Trophoblast cell (in vitro differentiated cells and primary cell): Measurements from ENCODE around the gene GNAS.

Experiments
- DNase-seq, 2 donors: peaks; one replicate each; pipeline ENCODE4 v3.0.0-alpha.2; 2016
- H2AFZ ChIP-seq: 2 replicates; pipeline ENCODE4 v1.6.1; 2013; ENCODE audit warnings: low read length, moderate library complexity, mild to moderate bottlenecking; ENCODE audit not compliant: insufficient read depth, poor library complexity
- H2AK5ac ChIP-seq: 2 replicates; pipeline ENCODE4 v1.6.1; 2013; ENCODE audit warnings: mild to moderate bottlenecking, low read length
- H2BK120ac ChIP-seq: 2 replicates; pipeline ENCODE4 v1.6.1; 2013; ENCODE audit warnings: low read length, mild to moderate bottlenecking, moderate library complexity; ENCODE audit not compliant: insufficient read depth, poor library complexity
- H2BK12ac ChIP-seq: 2 replicates; pipeline ENCODE4 v1.6.1; 2013; ENCODE audit warnings: mild to moderate bottlenecking, low read length, moderate library complexity
- H2BK5ac ChIP-seq: 2 replicates; pipeline ENCODE4 v1.6.1; 2013; ENCODE audit warnings: low read length, low read depth, moderate library complexity, mild to moderate bottlenecking; ENCODE audit not compliant: poor library complexity
- H3K14ac ChIP-seq: 2 replicates; pipeline ENCODE4 v1.6.1; 2013; ENCODE audit warnings: mild to moderate bottlenecking, low read length
- H3K18ac ChIP-seq: 2 replicates; pipeline ENCODE4 v1.6.1; 2013; ENCODE audit warnings: mild to moderate bottlenecking, low read length
- H3K23ac ChIP-seq: 2 replicates; pipeline ENCODE4 v1.6.1; 2013; ENCODE audit warnings: low read length
- H3K27ac ChIP-seq: 2 replicates; pipeline ENCODE4 v1.5.1; 2013; ENCODE audit warnings: low read depth, mild to moderate bottlenecking, inconsistent platforms, low read length, moderate library complexity
- H3K27me3 ChIP-seq: 2 replicates; pipeline ENCODE4 v1.6.1; 2013; ENCODE audit warnings: inconsistent platforms, mild to moderate bottlenecking, low read length, moderate library complexity; ENCODE audit not compliant: insufficient read depth
- H3K36me3 ChIP-seq, 2 experiments: 1 replicate in 1 of 2; 2 replicates in 1 of 2; pipeline ENCODE4 v1.6.1; 2013; ENCODE audit warnings: low read length in 2 of 2, mild to moderate bottlenecking in 2 of 2, moderate library complexity in 1 of 2; ENCODE audit not compliant: insufficient read depth in 2 of 2, control insufficient read depth in 1 of 2
- H3K4ac ChIP-seq: 2 replicates; pipeline ENCODE4 v1.6.1; 2013; ENCODE audit warnings: low read depth, mild to moderate bottlenecking, low read length, moderate library complexity
- H3K4me1 ChIP-seq, 2 experiments: 1 replicate in 1 of 2; 2 replicates in 1 of 2; pipeline ENCODE4 v1.6.1; 2013; ENCODE audit warnings: low read length in 2 of 2, mild to moderate bottlenecking in 2 of 2, moderate library complexity in 1 of 2; ENCODE audit not compliant: insufficient read depth in 2 of 2, control insufficient read depth in 1 of 2
- H3K4me2 ChIP-seq: 2 replicates; pipeline ENCODE4 v1.6.1; 2013; ENCODE audit warnings: inconsistent platforms, mild to moderate bottlenecking, low read length, moderate library complexity
- H3K4me3 ChIP-seq: 2 replicates; pipeline ENCODE4 v1.5.1; 2013; ENCODE audit warnings: mild to moderate bottlenecking, low read depth, low read length, inconsistent platforms
- H3K79me1 ChIP-seq: one replicate; pipeline ENCODE4 v1.6.1; 2013; ENCODE audit warnings: low read length
- H3K79me2 ChIP-seq: 2 replicates; pipeline ENCODE4 v1.6.1; 2013; ENCODE audit warnings: low read length, mild to moderate bottlenecking; ENCODE audit not compliant: control insufficient read depth, insufficient read depth, poor library complexity
- H3K9ac ChIP-seq: 2 replicates; pipeline ENCODE4 v1.6.1; 2013; ENCODE audit warnings: mild to moderate bottlenecking, low read length
- H3K9me3 ChIP-seq: 2 replicates; pipeline ENCODE4 v1.6.1; 2013; ENCODE audit warnings: low read depth, mild to moderate bottlenecking, control low read depth, inconsistent platforms, low read length; ENCODE audit not compliant: insufficient read depth
- H4K12ac ChIP-seq: 2 replicates; pipeline ENCODE4 v1.6.1; 2013; ENCODE audit warnings: low read depth, mild to moderate bottlenecking, low read length, moderate library complexity
- H4K8ac ChIP-seq: 2 replicates; pipeline ENCODE4 v1.6.1; 2013; ENCODE audit warnings: low read depth, mild to moderate bottlenecking, low read length, moderate library complexity
- H4K91ac ChIP-seq: one replicate; pipeline ENCODE4 v1.6.1; 2013; ENCODE audit warnings: low read depth, mild to moderate bottlenecking, low read length, moderate library complexity
- WGBS: extraction: QIAGEN DNeasy Blood & Tissue Kit; methylation state at CpG from one replicate; pipeline ENCODE4 v1.1.7; 2013; ENCODE audit warnings: missing lambda C conversion rate; ENCODE audit not compliant: insufficient read length, insufficient coverage; ENCODE audit errors: extremely low coverage; 5-methylcytosine and 5-hydroxymethylcytosine counted together

The GNAS gene

DNA sequence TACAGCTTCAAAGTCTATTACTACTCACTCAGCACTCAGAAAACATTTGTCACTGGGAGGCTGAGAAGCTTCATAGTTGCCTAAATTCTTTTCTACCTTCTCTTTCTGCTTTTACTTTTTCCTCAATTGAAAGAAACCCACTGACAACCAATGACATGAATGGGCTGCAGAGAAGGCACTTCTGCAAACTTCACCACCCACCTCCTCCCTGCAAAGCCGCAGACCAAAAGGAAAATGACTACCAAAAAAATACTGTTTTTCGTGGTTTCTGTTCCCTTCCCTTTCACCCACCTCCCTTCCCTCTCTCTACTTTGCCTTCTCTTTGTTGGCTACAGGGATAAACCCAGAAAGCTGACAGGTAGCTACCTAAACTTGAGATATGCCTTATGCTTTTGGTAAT is 5.1 kb upstream of the GNAS start:
- Histone ChIP-seq H3K4ac (no peak overlapping the region), H4K12ac (no peak overlapping the region), H4K8ac (no peak overlapping the region), H3K4me2 (no peak overlapping the region), H3K9ac (no peak overlapping the region), H3K14ac (no peak overlapping the region), H2BK12ac (no peak overlapping the region), H2BK120ac (no peak overlapping the region), H2AK5ac (no peak overlapping the region), H3K18ac (no peak overlapping the region), H3K79me1 (no peaks in the 10 kb centered on the region), H3K4me3 (no peak overlapping the region), H2AFZ (no peak overlapping the region), H3K4me1 (peaks cover 6% of the 10 kb centered on the region in 2 experiments), H3K27ac (no peak overlapping the region), H3K9me3 (peaks cover 11% of the 10 kb centered on the region), H3K36me3 (no peaks in the 10 kb centered on the region), H3K79me2 (peaks cover 5% of the 10 kb centered on the region), H3K27me3 (peaks cover 17% of the 10 kb centered on the region), H2BK5ac (no peak overlapping the region), H3K23ac (no peak overlapping the region), H4K91ac (no peak overlapping the region)
- no peak for DNase-seq
- WGBS, result no CpG with 5 or more reads among the region's 2 CpGs

DNA sequence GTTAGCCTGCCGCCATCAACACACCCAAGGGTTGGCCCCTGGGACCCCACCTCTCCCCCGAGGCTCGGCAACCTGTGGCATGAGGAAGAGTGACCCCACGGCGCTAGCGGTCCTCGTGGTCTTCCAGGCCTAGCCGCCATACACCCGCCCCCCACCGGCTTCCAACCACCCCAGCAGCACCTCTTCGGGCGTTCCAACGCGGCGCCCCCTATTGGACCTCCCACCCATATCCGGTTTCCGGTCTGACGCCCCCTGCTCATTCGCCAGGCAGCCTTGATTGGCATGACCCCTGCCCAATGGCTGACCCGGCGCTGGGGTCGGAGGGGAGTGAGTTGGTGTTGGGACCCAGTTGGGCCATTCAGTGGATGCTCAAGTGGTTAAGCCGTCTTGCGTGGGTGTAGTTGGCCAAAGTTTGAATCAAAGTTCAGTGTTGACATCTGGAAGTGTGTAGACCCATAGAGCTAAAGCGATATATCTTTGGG is 1.8 kb upstream of the GNAS start, which contains the start of gene GNAS-AS1:
GNAS-AS1 (minus strand) TSS at position 210 of the 482 bp plus-strand sequence.
- Histone ChIP-seq H2BK120ac (peak within 1 kb of the TSS; percentile 68), H3K4me2 (peak within 1 kb of the TSS; percentile 70), H2BK12ac (no peak within 1 kb of the TSS), H3K4me3 (peak within 1 kb of the TSS; percentile 80), H2BK5ac (no peak within 1 kb of the TSS), H3K4ac (peak within 1 kb of the TSS; percentile 72), H3K79me2 (peaks cover 5% of the 10 kb centered on the region), H2AFZ (peak within 1 kb of the TSS; percentile 37), H2AK5ac (no peak within 1 kb of the TSS), H3K27ac (no peak within 1 kb of the TSS), H4K8ac (peak within 1 kb of the TSS; percentile 80), H3K27me3 (peaks cover 25% of the 10 kb centered on the region), H3K4me1 (peaks cover 10 to 14% of the 10 kb centered on the region in 2 experiments), H3K79me1 (peaks cover 7% of the 10 kb centered on the region), H3K18ac (peak within 1 kb of the TSS; percentile 73), H3K14ac (peak within 1 kb of the TSS; percentile 88), H4K91ac (peak within 1 kb of the TSS; percentile 70), H3K9me3 (peaks cover 14% of the 10 kb centered on the region), H3K36me3 (no peaks in the 10 kb centered on the region), H3K23ac (no peak within 1 kb of the TSS), H3K9ac (peak within 1 kb of the TSS; percentile 54), H4K12ac (peak within 1 kb of the TSS; percentile 9)
- no CpG with 5 or more reads among the region's 25 CpGs for WGBS
- DNase-seq, result no peak

DNA sequence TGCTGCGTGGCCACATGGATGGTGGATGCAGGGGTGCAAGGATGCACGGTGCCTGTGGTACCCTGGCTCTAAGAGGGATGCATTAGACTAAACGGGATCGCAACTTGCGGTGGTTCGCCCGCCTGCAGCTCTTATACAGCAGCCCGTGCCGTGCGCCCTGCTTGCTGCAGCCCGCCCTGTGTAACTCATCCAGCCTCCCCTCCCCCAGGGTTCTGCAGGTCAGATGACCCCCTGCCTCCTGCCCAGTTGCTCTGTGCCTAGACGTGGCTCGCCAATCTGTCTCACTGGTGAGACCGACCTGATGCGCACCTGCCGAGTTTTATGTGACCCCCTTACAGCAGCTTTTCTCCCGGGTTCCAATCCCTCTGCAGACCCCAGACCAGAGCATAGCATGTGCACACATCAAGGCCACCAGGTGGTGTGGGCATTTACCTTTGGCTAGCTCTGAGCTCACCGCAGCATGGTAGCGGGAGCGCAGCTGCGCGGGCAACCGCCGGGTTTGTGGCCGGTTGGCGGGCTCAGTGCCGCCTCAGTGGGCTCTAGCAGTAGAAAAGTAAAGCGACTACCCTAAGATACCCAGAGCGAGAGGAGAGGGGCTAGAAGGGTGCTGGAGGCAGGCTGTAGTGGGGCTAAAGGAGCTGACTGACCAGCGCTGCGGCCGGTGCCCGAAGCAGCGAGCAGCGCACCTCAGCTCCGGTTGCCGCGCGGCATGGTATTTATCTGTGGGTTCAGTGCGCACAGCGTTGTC is 1.1 kb upstream of the GNAS start:
- H4K91ac ChIP-seq, result no peak overlapping the region
- H3K36me3 ChIP-seq, result no peaks in the 10 kb centered on the region
- H3K9me3 ChIP-seq, result peaks cover 14% of the 10 kb centered on the region
- peaks cover 11 to 17% of the 10 kb centered on the region in 2 experiments for H3K4me1 ChIP-seq
- no peak overlapping the region for H2AK5ac ChIP-seq
- no peak overlapping the region for H2BK12ac ChIP-seq
- no peak overlapping the region for H3K23ac ChIP-seq
- no peak overlapping the region for H4K12ac ChIP-seq
- H3K79me1 ChIP-seq, result peaks cover 9% of the 10 kb centered on the region
- DNase-seq, result no peak
- H2BK5ac ChIP-seq, result no peak overlapping the region
- H3K27me3 ChIP-seq, result peaks cover 25% of the 10 kb centered on the region
- H3K9ac ChIP-seq, result no peak overlapping the region
- peak overlapping the region; percentile 70 for H3K4me2 ChIP-seq
- H3K27ac ChIP-seq, result no peak overlapping the region
- H2BK120ac ChIP-seq, result no peak overlapping the region
- peak overlapping the region; percentile 30 for H4K8ac ChIP-seq
- H3K79me2 ChIP-seq, result peaks cover 5% of the 10 kb centered on the region
- no peak overlapping the region for H3K18ac ChIP-seq
- peak overlapping the region; percentile 37 for H2AFZ ChIP-seq
- H3K4ac ChIP-seq, result no peak overlapping the region
- no peak overlapping the region for H3K14ac ChIP-seq
- WGBS, result no CpG with 5 or more reads among the region's 41 CpGs
- H3K4me3 ChIP-seq, result peak overlapping the region; percentile 48

DNA sequence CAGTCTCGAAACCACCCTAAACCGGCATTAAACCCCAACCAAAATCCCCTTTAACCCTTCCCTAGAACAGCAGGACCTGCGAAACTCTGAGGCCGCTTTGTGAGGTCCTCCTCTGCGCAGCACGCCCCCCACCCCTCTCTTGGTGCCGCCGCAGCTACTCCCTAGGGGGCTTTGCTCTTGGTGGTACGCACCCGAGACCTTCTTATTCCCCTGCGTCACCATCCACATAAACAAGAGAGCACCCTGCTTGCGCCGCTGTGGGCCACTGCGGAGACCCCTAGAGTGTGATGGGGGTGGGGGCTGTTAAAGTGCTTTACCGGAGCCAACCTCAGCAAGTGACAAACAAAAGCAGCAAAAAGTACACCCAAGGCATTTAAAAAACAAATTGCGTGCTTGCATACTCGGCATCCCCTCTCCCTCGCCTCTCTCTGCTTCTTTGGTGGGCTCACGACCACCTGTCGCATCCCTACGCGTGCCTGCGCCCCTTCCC is 502 bp upstream of the GNAS start:
- no peak overlapping the region for H4K8ac ChIP-seq
- peaks cover 25% of the 10 kb centered on the region for H3K27me3 ChIP-seq
- peaks cover 5% of the 10 kb centered on the region for H3K79me2 ChIP-seq
- no peak overlapping the region for H3K18ac ChIP-seq
- H3K23ac ChIP-seq, result no peak overlapping the region
- no peak overlapping the region for H3K9ac ChIP-seq
- H3K4me1 ChIP-seq, result peaks cover 11 to 17% of the 10 kb centered on the region in 2 experiments
- peaks cover 9% of the 10 kb centered on the region for H3K79me1 ChIP-seq
- H2BK5ac ChIP-seq, result no peak overlapping the region
- no peak overlapping the region for H2BK12ac ChIP-seq
- H4K12ac ChIP-seq, result no peak overlapping the region
- H3K4me2 ChIP-seq, result peak overlapping the region; percentile 70
- no peak overlapping the region for H2BK120ac ChIP-seq
- H3K4ac ChIP-seq, result no peak overlapping the region
- peak overlapping the region; percentile 16 for H3K4me3 ChIP-seq
- no peak overlapping the region for H2AFZ ChIP-seq
- H3K14ac ChIP-seq, result no peak overlapping the region
- no peaks in the 10 kb centered on the region for H3K36me3 ChIP-seq
- H2AK5ac ChIP-seq, result no peak overlapping the region
- peaks cover 14% of the 10 kb centered on the region for H3K9me3 ChIP-seq
- no peak for DNase-seq
- no peak overlapping the region for H4K91ac ChIP-seq
- H3K27ac ChIP-seq, result no peak overlapping the region
- WGBS, result no CpG with 5 or more reads among the region's 23 CpGs
